ENCODE data around the gene DSG2.

- TF ChIP-seq TSHZ2 (CRISPR knock-in tag; IDR thresholded peaks at IDR 0.05) (no peak), PATZ1 (CRISPR knock-in tag; IDR thresholded peaks at IDR 0.05; ENCODE audit: borderline replicate concordance) (no peak), ZFP30 (CRISPR knock-in tag; IDR thresholded peaks at IDR 0.05) (no peak), TOX (CRISPR knock-in tag; IDR thresholded peaks at IDR 0.05; ENCODE audit: borderline replicate concordance) (no peak), ZC3H10 (CRISPR knock-in tag; IDR thresholded peaks at IDR 0.05) (no peak), RARB (CRISPR knock-in tag; IDR thresholded peaks at IDR 0.05) (no peak), ZFP3 (CRISPR knock-in tag; IDR thresholded peaks at IDR 0.05) (no peak)
Measured at GRCh38 chr18:31486165-31486564, 11.8 kb upstream of the DSG2 start.
